ENCODE measurements around the gene NDEL1.

Gene NDEL1

DNA sequence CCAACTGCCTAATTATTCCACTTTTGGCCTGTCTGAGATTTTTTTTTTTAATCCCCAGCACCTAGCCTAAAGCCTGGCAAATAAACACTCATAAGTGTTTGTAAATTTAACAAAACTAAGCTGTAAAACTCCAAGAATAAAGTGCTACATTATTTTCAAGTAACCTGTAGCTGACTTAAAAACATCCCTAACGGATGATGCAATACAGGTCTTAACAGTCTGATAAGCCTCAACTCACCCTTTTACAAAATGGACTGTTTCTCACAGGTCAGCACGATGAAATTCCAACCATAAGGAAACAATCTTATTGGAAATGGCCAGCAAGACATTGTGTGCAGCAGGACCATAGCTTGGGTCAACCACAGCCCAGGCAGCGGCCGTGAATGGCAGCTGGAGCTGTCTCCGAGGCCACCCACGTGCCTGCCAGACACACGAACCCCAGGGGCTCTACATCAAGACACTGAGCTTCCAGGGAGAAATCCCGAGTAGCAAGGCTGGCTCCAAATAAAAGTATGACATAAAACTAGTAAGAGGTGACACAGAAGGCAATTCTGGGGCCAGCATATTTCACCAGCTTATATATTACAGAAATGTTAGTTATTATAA lies 58.9 kb downstream of the NDEL1 start:
- Mint-ChIP-seq H3K36me3 (ENCODE audit: low read depth) (peaks cover 80% of the 10 kb centered on the region), H3K27me3 (ENCODE audit: low read depth) (no peaks in the 10 kb centered on the region), H3K27ac (no peak overlapping the region), H3K4me3 (no peak overlapping the region), H3K9me3 (no peaks in the 10 kb centered on the region), H3K4me1 (no peaks in the 10 kb centered on the region)
- TF ChIP-seq, protein P1, sequence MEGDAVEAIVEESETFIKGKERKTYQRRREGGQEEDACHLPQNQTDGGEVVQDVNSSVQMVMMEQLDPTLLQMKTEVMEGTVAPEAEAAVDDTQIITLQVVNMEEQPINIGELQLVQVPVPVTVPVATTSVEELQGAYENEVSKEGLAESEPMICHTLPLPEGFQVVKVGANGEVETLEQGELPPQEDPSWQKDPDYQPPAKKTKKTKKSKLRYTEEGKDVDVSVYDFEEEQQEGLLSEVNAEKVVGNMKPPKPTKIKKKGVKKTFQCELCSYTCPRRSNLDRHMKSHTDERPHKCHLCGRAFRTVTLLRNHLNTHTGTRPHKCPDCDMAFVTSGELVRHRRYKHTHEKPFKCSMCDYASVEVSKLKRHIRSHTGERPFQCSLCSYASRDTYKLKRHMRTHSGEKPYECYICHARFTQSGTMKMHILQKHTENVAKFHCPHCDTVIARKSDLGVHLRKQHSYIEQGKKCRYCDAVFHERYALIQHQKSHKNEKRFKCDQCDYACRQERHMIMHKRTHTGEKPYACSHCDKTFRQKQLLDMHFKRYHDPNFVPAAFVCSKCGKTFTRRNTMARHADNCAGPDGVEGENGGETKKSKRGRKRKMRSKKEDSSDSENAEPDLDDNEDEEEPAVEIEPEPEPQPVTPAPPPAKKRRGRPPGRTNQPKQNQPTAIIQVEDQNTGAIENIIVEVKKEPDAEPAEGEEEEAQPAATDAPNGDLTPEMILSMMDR (IDR thresholded peaks at IDR 0.05; ENCODE audit: unreplicated experiment in 3 of 3): no peak

DNA sequence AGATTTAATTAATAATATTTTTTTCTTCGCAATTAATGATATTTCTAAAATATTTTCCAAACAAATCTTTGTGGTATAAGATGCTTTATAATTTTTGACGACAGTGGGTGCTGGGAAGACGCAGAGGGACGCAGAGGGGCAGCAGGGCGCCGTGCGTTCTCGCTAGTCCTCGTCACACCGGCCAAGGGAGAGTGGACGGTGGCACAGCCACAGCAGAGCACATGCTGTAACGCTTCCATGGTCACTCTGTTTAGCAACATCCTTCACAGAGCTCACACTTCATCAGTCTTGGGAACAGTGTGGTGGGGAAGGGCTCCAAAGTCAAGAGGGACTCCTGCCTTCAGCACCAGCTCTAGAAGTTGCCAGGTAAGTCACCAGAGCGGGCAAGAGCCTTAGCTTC lies 60.4 kb downstream of the NDEL1 start:
- no peaks in the 10 kb centered on the region for H3K4me1 Mint-ChIP-seq
- peaks cover 81% of the 10 kb centered on the region for H3K36me3 Mint-ChIP-seq (ENCODE audit: low read depth)
- TF ChIP-seq, protein P1 (IDR thresholded peaks at IDR 0.05; ENCODE audit: unreplicated experiment in 3 of 3): no peak
- no peak overlapping the region for H3K4me3 Mint-ChIP-seq
- no peaks in the 10 kb centered on the region for H3K27me3 Mint-ChIP-seq (ENCODE audit: low read depth)
- H3K27ac Mint-ChIP-seq: no peak overlapping the region
- H3K9me3 Mint-ChIP-seq: no peaks in the 10 kb centered on the region

DNA sequence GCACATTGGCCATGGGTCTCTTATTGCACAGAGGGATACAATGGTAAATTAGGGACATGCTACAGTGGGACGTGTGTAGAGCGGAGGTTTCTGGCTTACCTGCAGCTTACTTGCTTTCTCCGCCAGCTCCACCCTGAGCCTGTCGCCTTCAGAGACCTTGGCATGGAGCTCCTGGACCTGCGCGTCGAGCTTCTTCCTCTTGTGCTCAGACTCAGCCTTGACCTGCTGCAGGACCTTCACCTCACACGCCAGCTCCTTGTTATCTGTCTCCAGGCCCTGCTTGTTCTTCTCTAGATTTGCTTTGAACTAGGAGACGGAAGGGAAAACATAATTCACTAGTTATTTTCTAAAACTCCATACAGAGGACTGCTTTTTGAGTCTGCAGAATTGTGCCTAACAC lies 63.5 kb downstream of the NDEL1 start:
- Mint-ChIP-seq H3K27me3 (ENCODE audit: low read depth) (no peaks in the 10 kb centered on the region), H3K36me3 (ENCODE audit: low read depth) (peaks cover 83% of the 10 kb centered on the region), H3K9me3 (no peaks in the 10 kb centered on the region), H3K4me1 (no peaks in the 10 kb centered on the region), H3K4me3 (no peak overlapping the region), H3K27ac (no peak overlapping the region)
- TF ChIP-seq, protein P1 (IDR thresholded peaks at IDR 0.05; ENCODE audit: unreplicated experiment in 3 of 3): no peak

DNA sequence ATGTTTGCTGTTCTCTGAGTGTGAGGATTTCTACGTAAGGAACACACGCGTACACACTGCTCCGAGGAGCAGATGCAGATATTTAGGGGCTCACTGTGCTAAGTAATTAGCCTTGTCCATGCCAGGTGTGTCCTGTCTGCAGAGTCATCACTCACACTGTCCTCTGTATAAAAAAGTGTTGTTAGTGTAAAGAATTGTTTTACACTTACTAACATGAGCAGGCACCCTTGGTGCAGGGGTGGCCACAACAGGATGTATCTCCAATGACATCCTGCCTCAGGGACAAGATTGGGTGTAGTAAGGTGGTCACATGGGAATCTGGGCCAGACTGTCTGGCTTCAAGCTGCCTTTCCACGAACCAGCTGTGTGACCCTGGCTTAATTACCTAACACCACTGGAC lies 63.9 kb downstream of the NDEL1 start:
- no peak overlapping the region for H3K27ac Mint-ChIP-seq
- H3K27me3 Mint-ChIP-seq (ENCODE audit: low read depth): no peaks in the 10 kb centered on the region
- H3K9me3 Mint-ChIP-seq: no peaks in the 10 kb centered on the region
- H3K36me3 Mint-ChIP-seq (ENCODE audit: low read depth): peaks cover 83% of the 10 kb centered on the region
- no peak overlapping the region for H3K4me3 Mint-ChIP-seq
- TF ChIP-seq, protein P1 (IDR thresholded peaks at IDR 0.05; ENCODE audit: unreplicated experiment in 3 of 3): no peak
- H3K4me1 Mint-ChIP-seq: no peaks in the 10 kb centered on the region

DNA sequence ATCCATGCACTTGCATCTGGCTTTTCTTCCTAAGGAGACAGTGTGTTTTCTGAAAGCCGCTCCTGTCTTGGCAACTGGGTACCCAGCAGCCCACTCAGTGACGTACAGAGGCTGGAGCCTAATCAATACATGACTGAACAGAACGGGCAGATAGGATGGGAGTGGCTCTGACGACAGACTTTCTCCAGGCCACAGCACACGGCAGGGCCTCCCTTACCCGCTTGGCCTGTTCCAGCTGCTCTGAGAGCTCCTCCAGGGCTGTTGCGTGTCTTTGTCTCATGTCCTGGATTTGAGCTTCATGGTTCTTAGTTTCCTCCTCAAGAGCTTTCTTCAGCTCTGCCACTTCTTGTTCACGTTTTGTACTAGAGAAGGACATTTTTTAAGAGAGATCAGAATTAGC lies 64.9 kb downstream of the NDEL1 start:
- Mint-ChIP-seq H3K27ac (no peak overlapping the region), H3K9me3 (no peaks in the 10 kb centered on the region), H3K4me1 (no peaks in the 10 kb centered on the region), H3K4me3 (no peak overlapping the region), H3K27me3 (ENCODE audit: low read depth) (no peaks in the 10 kb centered on the region), H3K36me3 (ENCODE audit: low read depth) (peaks cover 84% of the 10 kb centered on the region)
- TF ChIP-seq, protein P1 (IDR thresholded peaks at IDR 0.05; ENCODE audit: unreplicated experiment in 3 of 3): no peak

DNA sequence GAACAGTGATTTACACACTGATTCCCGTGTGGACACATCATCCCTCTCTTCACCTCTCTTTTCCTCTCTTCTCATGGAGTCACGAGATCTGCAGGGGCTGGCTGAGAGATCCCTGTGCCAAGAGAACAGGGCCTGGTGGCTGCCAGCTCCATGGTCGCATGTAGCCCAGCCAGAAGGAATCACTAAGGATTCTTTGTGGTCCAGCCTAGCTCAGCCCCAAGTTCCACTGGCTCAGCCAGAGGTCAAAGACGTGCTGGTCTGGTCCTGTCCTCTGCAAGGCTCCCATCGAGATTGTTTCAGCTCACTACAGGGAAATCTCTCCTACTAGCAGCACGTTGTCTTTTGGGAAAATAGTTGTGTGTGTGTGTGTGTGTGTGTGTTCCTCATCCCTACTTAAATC lies 66.4 kb downstream of the NDEL1 start:
- Mint-ChIP-seq H3K4me3 (no peak overlapping the region), H3K27me3 (ENCODE audit: low read depth) (no peaks in the 10 kb centered on the region), H3K36me3 (ENCODE audit: low read depth) (peaks cover 82% of the 10 kb centered on the region), H3K27ac (no peak overlapping the region), H3K9me3 (no peaks in the 10 kb centered on the region), H3K4me1 (no peaks in the 10 kb centered on the region)
- TF ChIP-seq, protein P1 (IDR thresholded peaks at IDR 0.05; ENCODE audit: unreplicated experiment in 3 of 3): no peak
